HG02973 (cell line): Measurements from ENCODE around the gene MCAT.
A peak's percentile ranks its signal among the peaks of the same experiment; 100 is the strongest.

ENCODE experiments used
- ATAC-seq: cut with Tn5 transposase; IDR thresholded peaks from one replicate; pipeline ENCODE4 v1.9.1; 2021; ENCODE audit warnings: moderate library complexity; ENCODE audit not compliant: unreplicated experiment

The MCAT gene

GRCh38 chr22:43094551-43094950 lies 48.6 kb downstream of the MCAT start:
- no peak for ATAC-seq

GRCh38 chr22:43094085-43094484 lies 49.1 kb downstream of the MCAT start:
- ATAC-seq = no peak

GRCh38 chr22:43092085-43092484 lies 51.1 kb downstream of the MCAT start:
- ATAC-seq = no peak

- no peak for ATAC-seq
Observed at GRCh38 chr22:43090130-43090789, 52.9 kb downstream of the MCAT start.

GRCh38 chr22:43088984-43089717 lies 54.0 kb downstream of the MCAT start, which contains the start of gene TTLL1:
Gene TTLL1 (minus strand): TSS chr22:43089391. CDS start chr22:43075586, 13,805 bp downstream.
- ATAC-seq = peak; percentile 73

- no peak for ATAC-seq
Observed at GRCh38 chr22:43088627-43088983, 54.6 kb downstream of the MCAT start.

GRCh38 chr22:43085658-43086606 lies 57.3 kb downstream of the MCAT start:
- ATAC-seq = no peak
